Central memory CD8-positive, alpha-beta T cell (primary cell): ENCODE measurements around the gene ULK4.
A peak's percentile ranks its signal among the peaks of the same experiment; 100 is the strongest.
"Not testable (repeated sequence)": the region's sequence is repeated elsewhere in the genome, so short reads cannot be mapped to it uniquely, and the experiment has no call there.

Experiments
- ATAC-seq: fragments of 150-1000 bp; cut with Tn5 transposase; replicated peaks from 2 replicates; pipeline ENCODE4 v1.10.0; 2022; ENCODE audit warnings: mild to moderate bottlenecking, moderate FRiP score, moderate number of reproducible peaks; ENCODE audit not compliant: poor library complexity, severe bottlenecking; ENCODE audit errors: extremely low read depth
- DNase-seq, 2 donors: peaks; one replicate each; pipeline ENCODE4 v3.0.0; 2021; ENCODE audit warnings: low spot score in 2 of 2
- H3K27ac Mint-ChIP-seq: one replicate; pipeline ENCODE4 v1.8.0; 2022; ENCODE audit warnings: low read depth, mild to moderate bottlenecking, moderate library complexity, mixed read lengths
- H3K27me3 Mint-ChIP-seq: one replicate; pipeline ENCODE4 v1.8.0; 2022; ENCODE audit warnings: mixed read lengths
- H3K36me3 Mint-ChIP-seq: one replicate; pipeline ENCODE4 v1.8.0; 2022; ENCODE audit warnings: mild to moderate bottlenecking, moderate library complexity, mixed read lengths; ENCODE audit not compliant: insufficient read depth
- H3K4me1 Mint-ChIP-seq: one replicate; pipeline ENCODE4 v1.8.0; 2022; ENCODE audit warnings: mixed read lengths
- H3K4me3 Mint-ChIP-seq: one replicate; pipeline ENCODE4 v1.8.0; 2022; ENCODE audit warnings: mild to moderate bottlenecking, moderate library complexity, mixed read lengths
- H3K9me3 Mint-ChIP-seq: one replicate; pipeline ENCODE4 v1.8.0; 2022; ENCODE audit warnings: mixed read lengths

Gene ULK4

GRCh38 chr3:41985018-41985417 is 23.1 kb upstream of the ULK4 start:
- DNase-seq (no peak), ATAC-seq (no peak)
- Mint-ChIP-seq H3K27ac (no peak overlapping the region), H3K36me3 (no peaks in the 10 kb centered on the region), H3K4me1 (no peaks in the 10 kb centered on the region), H3K4me3 (no peak overlapping the region), H3K27me3 (no peaks in the 10 kb centered on the region), H3K9me3 (no peaks in the 10 kb centered on the region)

- ATAC-seq, H3K27me3 Mint-ChIP-seq, H3K9me3 Mint-ChIP-seq, H3K4me3 Mint-ChIP-seq, DNase-seq, H3K4me1 Mint-ChIP-seq, H3K36me3 Mint-ChIP-seq, H3K27ac Mint-ChIP-seq: not testable (repeated sequence)
Observed at GRCh38 chr3:41983091-41983490, 21.2 kb upstream of the ULK4 start.

- not testable (repeated sequence) for H3K9me3 Mint-ChIP-seq, H3K4me3 Mint-ChIP-seq, H3K36me3 Mint-ChIP-seq, H3K27ac Mint-ChIP-seq, H3K4me1 Mint-ChIP-seq, H3K27me3 Mint-ChIP-seq, ATAC-seq, DNase-seq
Observed at GRCh38 chr3:41977401-41977800, 15.5 kb upstream of the ULK4 start.

GRCh38 chr3:41975416-41976103 is 13.7 kb upstream of the ULK4 start:
- Mint-ChIP-seq H3K36me3 (peaks cover 1% of the 10 kb centered on the region), H3K27me3 (no peaks in the 10 kb centered on the region), H3K4me1 (no peaks in the 10 kb centered on the region), H3K27ac (no peak overlapping the region), H3K4me3 (no peak overlapping the region), H3K9me3 (peaks cover 5% of the 10 kb centered on the region)
- DNase-seq (no peak), ATAC-seq (no peak)

- ATAC-seq (no peak), DNase-seq (no peak)
- H3K27me3 Mint-ChIP-seq: no peaks in the 10 kb centered on the region
- no peak overlapping the region for H3K4me3 Mint-ChIP-seq
- peaks cover 5% of the 10 kb centered on the region for H3K9me3 Mint-ChIP-seq
- no peaks in the 10 kb centered on the region for H3K4me1 Mint-ChIP-seq
- H3K27ac Mint-ChIP-seq: no peak overlapping the region
- H3K36me3 Mint-ChIP-seq: peaks cover 1% of the 10 kb centered on the region
Observed at GRCh38 chr3:41974223-41974622, 12.3 kb upstream of the ULK4 start.

- Mint-ChIP-seq H3K36me3 (peaks cover 1% of the 10 kb centered on the region), H3K27ac (no peak overlapping the region), H3K4me1 (no peaks in the 10 kb centered on the region), H3K9me3 (peaks cover 5% of the 10 kb centered on the region), H3K4me3 (no peak overlapping the region), H3K27me3 (no peaks in the 10 kb centered on the region)
- ATAC-seq: no peak
- DNase-seq: no peak
Observed at GRCh38 chr3:41972802-41973201, 10.9 kb upstream of the ULK4 start.

- ATAC-seq: no peak
- H3K36me3 Mint-ChIP-seq: peaks cover 16% of the 10 kb centered on the region
- H3K4me3 Mint-ChIP-seq: no peak overlapping the region
- no peaks in the 10 kb centered on the region for H3K9me3 Mint-ChIP-seq
- peaks cover 9% of the 10 kb centered on the region for H3K4me1 Mint-ChIP-seq
- no peak for DNase-seq
- no peak overlapping the region for H3K27ac Mint-ChIP-seq
- H3K27me3 Mint-ChIP-seq: no peaks in the 10 kb centered on the region
Observed at GRCh38 chr3:41966206-41966605, 4.3 kb upstream of the ULK4 start.

GRCh38 chr3:41963823-41964222 is 1.9 kb upstream of the ULK4 start:
- H3K36me3 Mint-ChIP-seq: peaks cover 16% of the 10 kb centered on the region
- DNase-seq: no peak
- H3K27ac Mint-ChIP-seq: no peak overlapping the region
- H3K27me3 Mint-ChIP-seq: no peaks in the 10 kb centered on the region
- peaks cover 18% of the 10 kb centered on the region for H3K4me1 Mint-ChIP-seq
- no peak overlapping the region for H3K4me3 Mint-ChIP-seq
- no peaks in the 10 kb centered on the region for H3K9me3 Mint-ChIP-seq
- ATAC-seq: no peak

- Mint-ChIP-seq H3K27ac (peak overlapping the region; percentile 96), H3K36me3 (peaks cover 16% of the 10 kb centered on the region), H3K4me3 (peak overlapping the region; percentile 98), H3K4me1 (peaks cover 19% of the 10 kb centered on the region), H3K27me3 (no peaks in the 10 kb centered on the region), H3K9me3 (no peaks in the 10 kb centered on the region)
- ATAC-seq: peak; percentile 67
- peak; percentile 39 to 53 for DNase-seq
Observed at GRCh38 chr3:41960826-41961750, 815 bp downstream of the ULK4 start.

- Mint-ChIP-seq H3K27ac (no peak overlapping the region), H3K4me1 (peaks cover 22% of the 10 kb centered on the region), H3K9me3 (no peaks in the 10 kb centered on the region), H3K36me3 (peaks cover 14% of the 10 kb centered on the region), H3K4me3 (no peak overlapping the region), H3K27me3 (no peaks in the 10 kb centered on the region)
- DNase-seq (no peak), ATAC-seq (no peak)
Observed at GRCh38 chr3:41956574-41956973, 5.3 kb downstream of the ULK4 start.

- Mint-ChIP-seq H3K4me1 (peaks cover 10% of the 10 kb centered on the region), H3K4me3 (no peak overlapping the region), H3K27ac (no peak overlapping the region), H3K36me3 (peaks cover 13% of the 10 kb centered on the region), H3K9me3 (no peaks in the 10 kb centered on the region), H3K27me3 (no peaks in the 10 kb centered on the region)
- ATAC-seq (no peak), DNase-seq (no peak)
Observed at GRCh38 chr3:41955192-41955591, 6.7 kb downstream of the ULK4 start.

GRCh38 chr3:41943311-41943843 is 18.5 kb downstream of the ULK4 start:
- H3K4me1 Mint-ChIP-seq: peaks cover 7% of the 10 kb centered on the region
- H3K27me3 Mint-ChIP-seq: no peaks in the 10 kb centered on the region
- peaks cover 2% of the 10 kb centered on the region for H3K36me3 Mint-ChIP-seq
- no peaks in the 10 kb centered on the region for H3K9me3 Mint-ChIP-seq
- H3K27ac Mint-ChIP-seq: no peak overlapping the region
- ATAC-seq (no peak), DNase-seq (no peak)
- H3K4me3 Mint-ChIP-seq: no peak overlapping the region

- Mint-ChIP-seq H3K27me3 (no peaks in the 10 kb centered on the region), H3K9me3 (peaks cover 5% of the 10 kb centered on the region), H3K27ac (no peak overlapping the region), H3K4me3 (no peak overlapping the region), H3K36me3 (peaks cover 7% of the 10 kb centered on the region), H3K4me1 (peaks cover 7% of the 10 kb centered on the region)
- DNase-seq: no peak
- ATAC-seq: no peak
Observed at GRCh38 chr3:41940393-41940792, 21.5 kb downstream of the ULK4 start.
